Type B pancreatic cell (in vitro differentiated cells): ENCODE data around the gene ATAD2B. TPM values are rescaled to one million over a fixed set of nuclear protein-coding genes. Genes with fewer than 3 reads are reported as not detected.

Source experiments
- DNase-seq: peaks from one replicate; pipeline ENCODE4 v3.0.0; 2021; ENCODE audit warnings: mixed read lengths; ENCODE audit not compliant: unreplicated experiment; ENCODE audit errors: extremely low spot score
- H3K27ac Mint-ChIP-seq: 2 replicates; pipeline ENCODE4 v1.8.0; 2021; ENCODE audit warnings: mild to moderate bottlenecking, mixed read lengths
- H3K27me3 Mint-ChIP-seq: 2 replicates; pipeline ENCODE4 v1.8.0; 2021; ENCODE audit warnings: mixed read lengths
- H3K36me3 Mint-ChIP-seq: 2 replicates; pipeline ENCODE4 v1.8.0; 2021; ENCODE audit warnings: mixed read lengths
- H3K4me1 Mint-ChIP-seq: one replicate; pipeline ENCODE4 v1.8.0; 2021; ENCODE audit warnings: mixed read lengths; ENCODE audit not compliant: unreplicated experiment
- H3K4me3 Mint-ChIP-seq: 2 replicates; pipeline ENCODE4 v1.8.0; 2021; ENCODE audit warnings: mild to moderate bottlenecking, mixed read lengths
- H3K9me3 Mint-ChIP-seq: 2 replicates; pipeline ENCODE4 v1.8.0; 2021; ENCODE audit warnings: mixed read lengths
- CTCF ChIP-seq: fragments of 200-600 bp; sonication (generic); conservative IDR thresholded peaks from 2 replicates; pipeline ENCODE4 v1.5.0; 2021; ENCODE audit warnings: antibody characterized with exemption, mild to moderate bottlenecking
- total RNA-seq: library from RNA; stranded (reverse); gene quantifications from 2 replicates; pipeline ENCODE4 v1.2.1, GENCODE V29; 2021; ENCODE audit warnings: low replicate concordance

The ATAD2B gene
- total RNA-seq, 1 donor from 2014 or later, result 25.7 TPM

GRCh38 chr2:23813438-23813837, 113.5 kb downstream of the ATAD2B start:
- DNase-seq, result no peak
- H3K9me3 Mint-ChIP-seq, result no peaks in the 10 kb centered on the region
- peak; percentile 44 for TF ChIP-seq CTCF
- H3K36me3 Mint-ChIP-seq, result peaks cover 23% of the 10 kb centered on the region
- H3K27ac Mint-ChIP-seq, result no peak overlapping the region
- no peaks in the 10 kb centered on the region for H3K4me1 Mint-ChIP-seq
- no peak overlapping the region for H3K4me3 Mint-ChIP-seq
- no peaks in the 10 kb centered on the region for H3K27me3 Mint-ChIP-seq

GRCh38 chr2:23809150-23809549, 117.8 kb downstream of the ATAD2B start:
- no peaks in the 10 kb centered on the region for H3K9me3 Mint-ChIP-seq
- TF ChIP-seq CTCF, result no peak
- no peak for DNase-seq
- no peaks in the 10 kb centered on the region for H3K27me3 Mint-ChIP-seq
- H3K4me1 Mint-ChIP-seq, result no peaks in the 10 kb centered on the region
- no peak overlapping the region for H3K4me3 Mint-ChIP-seq
- peaks cover 25% of the 10 kb centered on the region for H3K36me3 Mint-ChIP-seq
- no peak overlapping the region for H3K27ac Mint-ChIP-seq

- Mint-ChIP-seq H3K27ac (no peak overlapping the region), H3K9me3 (no peaks in the 10 kb centered on the region), H3K36me3 (peaks cover 20% of the 10 kb centered on the region), H3K27me3 (no peaks in the 10 kb centered on the region), H3K4me1 (peaks cover 5% of the 10 kb centered on the region), H3K4me3 (no peak overlapping the region)
- no peak for DNase-seq
- TF ChIP-seq CTCF, result no peak
Observed at GRCh38 chr2:23806665-23807249, 120.2 kb downstream of the ATAD2B start.

- Mint-ChIP-seq H3K4me3 (no peak overlapping the region), H3K9me3 (no peaks in the 10 kb centered on the region), H3K27ac (no peak overlapping the region), H3K36me3 (peaks cover 20% of the 10 kb centered on the region), H3K4me1 (peaks cover 5% of the 10 kb centered on the region), H3K27me3 (no peaks in the 10 kb centered on the region)
- DNase-seq, result no peak
- TF ChIP-seq CTCF, result no peak
Observed at GRCh38 chr2:23806201-23806600, 120.7 kb downstream of the ATAD2B start.

GRCh38 chr2:23803965-23804542, 122.9 kb downstream of the ATAD2B start:
- Mint-ChIP-seq H3K27me3 (no peaks in the 10 kb centered on the region), H3K9me3 (no peaks in the 10 kb centered on the region), H3K27ac (no peak overlapping the region), H3K4me1 (peaks cover 5% of the 10 kb centered on the region), H3K4me3 (no peak overlapping the region), H3K36me3 (peaks cover 20% of the 10 kb centered on the region)
- TF ChIP-seq CTCF, result peak; percentile 35
- DNase-seq, result no peak
